ENCODE data around the gene POLG2.
"Not testable (repeated sequence)": the region's sequence is repeated elsewhere in the genome, so short reads cannot be mapped to it uniquely, and the experiment has no call there.

POLG2 gene

GRCh38 chr17:64439956-64440355, 56.9 kb downstream of the POLG2 start:
- DNase-seq (ENCODE audit: low spot score) = no peak

- not testable (repeated sequence) for DNase-seq (ENCODE audit: low spot score)
Measured at GRCh38 chr17:64439521-64439920, 57.3 kb downstream of the POLG2 start.

DNA sequence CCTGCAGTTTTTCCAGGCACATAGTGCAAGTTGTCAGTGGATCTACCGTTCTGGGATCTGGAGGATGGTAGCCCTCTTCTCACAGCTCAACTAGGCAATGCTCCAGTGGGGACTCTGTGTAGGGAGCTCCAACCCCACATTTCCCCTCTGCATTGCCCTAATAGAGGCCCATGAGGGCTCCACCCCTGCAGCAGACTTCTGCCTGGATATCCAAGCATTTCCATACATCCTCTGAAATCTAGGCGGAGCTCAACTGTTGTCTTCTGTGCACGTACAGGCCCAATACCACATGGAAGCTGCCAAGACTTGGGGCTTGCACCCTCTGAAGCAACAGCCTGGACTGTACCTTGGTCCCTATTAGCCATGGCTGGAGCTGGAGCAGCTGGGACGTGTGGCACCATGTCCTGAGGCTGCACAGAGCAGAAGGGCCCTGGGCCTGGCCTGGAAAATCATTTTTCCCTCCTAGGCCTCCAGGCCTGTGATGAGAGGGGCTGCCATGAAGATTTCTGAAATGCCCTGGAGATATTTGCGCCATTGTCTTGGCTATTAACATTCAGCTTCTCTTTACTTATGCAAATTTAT, 58.8 kb downstream of the POLG2 start:
- DNase-seq (ENCODE audit: low spot score) = no peak

- no peak for DNase-seq (ENCODE audit: low spot score)
Measured at GRCh38 chr17:64431534-64431933, 65.3 kb downstream of the POLG2 start.

GRCh38 chr17:64430036-64430435, 66.8 kb downstream of the POLG2 start:
- not testable (repeated sequence) for DNase-seq (ENCODE audit: low spot score)

DNA sequence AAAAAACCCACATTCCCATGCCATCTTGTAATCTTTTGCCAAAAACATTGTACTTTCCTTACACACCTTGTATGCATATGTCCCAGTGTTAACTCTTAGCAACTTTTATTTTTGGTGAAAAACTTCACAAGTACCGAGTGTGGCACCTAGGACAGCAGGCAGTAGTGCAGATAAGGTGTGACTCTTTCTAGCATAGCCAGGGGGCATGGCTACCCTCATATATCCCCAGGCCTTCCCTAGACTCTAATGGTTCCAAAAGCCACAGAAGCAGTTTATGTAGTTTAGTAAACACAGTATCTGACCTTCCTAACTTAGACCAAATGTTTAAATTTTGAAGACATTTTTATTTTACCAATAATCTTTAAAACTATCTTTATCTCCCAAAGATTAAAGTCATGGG, 68.4 kb downstream of the POLG2 start:
- no peak for DNase-seq (ENCODE audit: low spot score)

Measured in activated CD4-positive, alpha-beta T cell treated with anti-CD3 and anti-CD28 coated beads, Interleukin-2, Interleukin-4, amounts not matched to agents 100 ng/mL and 50 ng/mL, durations not matched to agents 16 hours and 8 hours (primary cell).